Activated CD8-positive, alpha-beta T cell treated with anti-CD3 and anti-CD28 coated beads for 36 hours (primary cell): Measurements from ENCODE around the gene ADO. TPM values are rescaled to one million over a fixed set of nuclear protein-coding genes. Genes with fewer than 3 reads are reported as not detected.

Experiments
- ATAC-seq: fragments of 200-7000 bp; cut with Tn5 transposase; one replicate; pipeline ENCODE4 v1.10.0; 2021; ENCODE audit warnings: mild to moderate bottlenecking, moderate library complexity
- CTCF ChIA-PET: fragments of 350-600 bp; sonication (Branson Sonifier 250); formaldehyde crosslinking; loops from one replicate; lab custom pipeline; 2021; ENCODE audit warnings: antibody characterized with exemption; lab: Charles Lee
- POLR2A ChIA-PET: fragments of 350-600 bp; sonication (Branson Sonifier 250); formaldehyde crosslinking; loops from one replicate; lab custom pipeline; 2021; ENCODE audit warnings: antibody characterized with exemption; lab: Charles Lee
- DNase-seq: peaks from one replicate; pipeline ENCODE4 v3.0.0-alpha.2; 2020
- H3K27ac Mint-ChIP-seq: one replicate; pipeline ENCODE4 v1.8.0; 2021; ENCODE audit warnings: mild to moderate bottlenecking, mixed read lengths
- H3K27me3 Mint-ChIP-seq: one replicate; pipeline ENCODE4 v1.8.0; 2021; ENCODE audit warnings: mixed read lengths
- H3K36me3 Mint-ChIP-seq: one replicate; pipeline ENCODE4 v1.8.0; 2021; ENCODE audit warnings: low read depth, mixed read lengths
- H3K4me1 Mint-ChIP-seq: one replicate; pipeline ENCODE4 v1.8.0; 2021; ENCODE audit warnings: low read depth, mixed read lengths
- H3K4me3 Mint-ChIP-seq: one replicate; pipeline ENCODE4 v1.8.0; 2021; ENCODE audit warnings: mild to moderate bottlenecking, moderate library complexity, mixed read lengths
- H3K9me3 Mint-ChIP-seq: one replicate; pipeline ENCODE4 v1.8.0; 2021; ENCODE audit warnings: mixed read lengths
- CTCF ChIP-seq: fragments of 200-600 bp; IDR thresholded peaks from one replicate; pipeline ENCODE4 v1.8.0; 2022; ENCODE audit warnings: antibody characterized with exemption, mild to moderate bottlenecking
- intact Hi-C: fragments of 100-400 bp; cut with micrococcal nuclease; formaldehyde crosslinking; loops from one replicate; pipeline ENCODE4 v1.10.0; 2022
- total RNA-seq, 2 experiments: library from RNA; stranded (reverse); gene quantifications; one replicate each; pipeline ENCODE4 v1.2.3, GENCODE V29; 2021

ADO gene
- total RNA-seq, 2 experiments from 2014 or later: 28.0 to 28.9 TPM

GRCh38 chr10:62815381-62816075, 11.0 kb downstream of the ADO start:
- intact Hi-C loops: loop anchor here (1.0 to 5.0 kb wide), 6 partner anchors 36 to 267 kb away; no protein-coding TSS in a partner anchor
- H3K27me3 Mint-ChIP-seq: peaks cover 15% of the 10 kb centered on the region
- peak; percentile 37 for DNase-seq
- TF ChIP-seq CTCF: no peak
- H3K9me3 Mint-ChIP-seq: no peaks in the 10 kb centered on the region
- H3K4me1 Mint-ChIP-seq: peaks cover 46% of the 10 kb centered on the region
- ChIA-PET POLR2A (interaction anchor here (0.6 to 6.0 kb wide), 12 partner anchors 10 to 205 kb away, joined by 3 to 46 read pairs (median 7); no protein-coding TSS in a partner anchor), CTCF (interaction anchor here (1.2 to 6.6 kb wide), 13 partner anchors 12 to 378 kb away, joined by 3 to 128 read pairs (median 7); no protein-coding TSS in a partner anchor)
- peaks cover 50% of the 10 kb centered on the region for H3K36me3 Mint-ChIP-seq
- peak overlapping the region; percentile 100 for H3K27ac Mint-ChIP-seq
- H3K4me3 Mint-ChIP-seq: peak overlapping the region; percentile 97
- ATAC-seq: no peak

- peaks cover 20% of the 10 kb centered on the region for H3K27me3 Mint-ChIP-seq
- DNase-seq (no peak), ATAC-seq (no peak)
- peaks cover 41% of the 10 kb centered on the region for H3K4me1 Mint-ChIP-seq
- no peaks in the 10 kb centered on the region for H3K9me3 Mint-ChIP-seq
- intact Hi-C loops: loop anchor here (1.0 to 5.0 kb wide), 6 partner anchors 37 to 266 kb away; no protein-coding TSS in a partner anchor
- ChIA-PET CTCF (interaction anchor here (1.2 to 6.6 kb wide), 19 partner anchors 9 to 378 kb away, joined by 3 to 128 read pairs (median 7); partner anchors contain the start of gene NRBF2), POLR2A (interaction anchor here (0.7 to 6.0 kb wide), 14 partner anchors 10 to 317 kb away, joined by 3 to 46 read pairs (median 12); partner anchors contain the start of gene NRBF2)
- H3K36me3 Mint-ChIP-seq: peaks cover 45% of the 10 kb centered on the region
- H3K4me3 Mint-ChIP-seq: peak overlapping the region; percentile 97
- no peak for TF ChIP-seq CTCF
- peak overlapping the region; percentile 100 for H3K27ac Mint-ChIP-seq
These were observed 11.5 kb downstream of the ADO start for GRCh38 chr10:62816076-62816330.

GRCh38 chr10:62816331-62817120, 12.0 kb downstream of the ADO start, which contains the start of gene EGR2:
EGR2 (minus strand) TSS chr10:62816366; CDS start chr10:62816029, 337 bp downstream.
- DNase-seq: peak; percentile 98
- TF ChIP-seq CTCF: no peak
- CTCF ChIA-PET: interaction anchor here (0.8 to 6.6 kb wide), 27 partner anchors 9 to 379 kb away, joined by 3 to 128 read pairs (median 6); partner anchors contain the start of gene NRBF2

GRCh38 chr10:62817121-62817765, 12.7 kb downstream of the ADO start:
- intact Hi-C loops: loop anchor here (2.0 to 5.0 kb wide), 4 partner anchors 36 to 265 kb away; no protein-coding TSS in a partner anchor
- no peaks in the 10 kb centered on the region for H3K9me3 Mint-ChIP-seq
- peaks cover 20% of the 10 kb centered on the region for H3K27me3 Mint-ChIP-seq
- peak; percentile 24 for ATAC-seq
- H3K27ac Mint-ChIP-seq: peak overlapping the region; percentile 100
- H3K4me3 Mint-ChIP-seq: peak overlapping the region; percentile 97
- ChIA-PET CTCF (interaction anchor here (0.7 to 6.6 kb wide), 42 partner anchors 10 to 380 kb away, joined by 3 to 128 read pairs (median 5); partner anchors contain the start of gene NRBF2), POLR2A (interaction anchor here (0.9 to 6.0 kb wide), 23 partner anchors 9 to 316 kb away, joined by 3 to 46 read pairs (median 6); partner anchors contain the start of gene NRBF2)
- TF ChIP-seq CTCF: no peak
- peaks cover 39% of the 10 kb centered on the region for H3K36me3 Mint-ChIP-seq
- DNase-seq: peak; percentile 75
- H3K4me1 Mint-ChIP-seq: peaks cover 32% of the 10 kb centered on the region

More at GRCh38 chr10:62816331-62817120, 12.0 kb downstream of the ADO start, which contains the start of gene EGR2:
- H3K27ac Mint-ChIP-seq: peak within 1 kb of the TSS; percentile 100
- POLR2A ChIA-PET: interaction anchor here (0.7 to 6.0 kb wide), 18 partner anchors 10 to 316 kb away, joined by 3 to 46 read pairs (median 6); partner anchors contain the start of gene NRBF2
- H3K9me3 Mint-ChIP-seq: no peaks in the 10 kb centered on the region
- intact Hi-C loops: loop anchor here (1.0 to 5.0 kb wide), 6 partner anchors 36 to 266 kb away; no protein-coding TSS in a partner anchor
- peaks cover 20% of the 10 kb centered on the region for H3K27me3 Mint-ChIP-seq
- peak within 1 kb of the TSS; percentile 97 for H3K4me3 Mint-ChIP-seq
- H3K36me3 Mint-ChIP-seq: peaks cover 42% of the 10 kb centered on the region
- H3K4me1 Mint-ChIP-seq: peaks cover 36% of the 10 kb centered on the region
- peak; percentile 77 for ATAC-seq
